Naive B cell (primary cell): ENCODE results near the gene CYTH1. TPM values are rescaled to one million over a fixed set of nuclear protein-coding genes. Genes with fewer than 3 reads are reported as not detected.
A peak's percentile ranks its signal among the peaks of the same experiment; 100 is the strongest.

ENCODE experiments used
- ATAC-seq, 2 donors: fragments of 150-1000 bp; cut with Tn5 transposase; 2 replicates each; pipeline ENCODE4 v1.10.0; 2021; ENCODE audit warnings: low read depth in 2 of 2, mild to moderate bottlenecking in 2 of 2, moderate library complexity in 2 of 2
- DNase-seq: peaks from one replicate; pipeline ENCODE4 v3.0.0; 2022
- H3K27ac Mint-ChIP-seq, 6 donors: one replicate each; pipeline ENCODE4 v1.8.0; 2020 to 2022; ENCODE audit warnings: mild to moderate bottlenecking in 6 of 6, mixed read lengths in 6 of 6, moderate library complexity in 5 of 6, inconsistent platforms in 2 of 6
- H3K27me3 Mint-ChIP-seq, 3 donors: one replicate each; pipeline ENCODE4 v1.8.0; 2021 to 2022; ENCODE audit warnings: mixed read lengths in 3 of 3, mild to moderate bottlenecking in 1 of 3
- H3K36me3 Mint-ChIP-seq, 2 donors: one replicate each; pipeline ENCODE4 v1.8.0; 2020 to 2022; ENCODE audit warnings: mixed read lengths in 2 of 2, inconsistent platforms in 1 of 2, mild to moderate bottlenecking in 1 of 2
- H3K4me1 Mint-ChIP-seq, 3 donors: one replicate each; pipeline ENCODE4 v1.8.0; 2020 to 2022; ENCODE audit warnings: mixed read lengths in 3 of 3, inconsistent platforms in 1 of 3, mild to moderate bottlenecking in 1 of 3, moderate library complexity in 1 of 3
- H3K4me3 Mint-ChIP-seq, 8 donors: one replicate each; pipeline ENCODE4 v1.8.0; 2020 to 2022; ENCODE audit warnings: mild to moderate bottlenecking in 8 of 8, mixed read lengths in 8 of 8, moderate library complexity in 8 of 8, inconsistent platforms in 2 of 8
- H3K9me3 Mint-ChIP-seq, 7 donors: one replicate each; pipeline ENCODE4 v1.8.0; 2020 to 2022; ENCODE audit warnings: mixed read lengths in 7 of 7, mild to moderate bottlenecking in 5 of 7, inconsistent platforms in 2 of 7, moderate library complexity in 1 of 7
- polyA plus RNA-seq, 6 donors: library from polyadenylated mRNA; unstranded; fragments of 300-500 nt; fragmentation: Illumina TruSeq; gene quantifications; one replicate each; pipeline ENCODE4 v1.2.3, GENCODE V29; 2021; ENCODE audit warnings: low read depth in 6 of 6

CYTH1 gene
- polyA plus RNA-seq, 6 donors from 2014 or later = 165 to 235 (median 190) TPM

DNA sequence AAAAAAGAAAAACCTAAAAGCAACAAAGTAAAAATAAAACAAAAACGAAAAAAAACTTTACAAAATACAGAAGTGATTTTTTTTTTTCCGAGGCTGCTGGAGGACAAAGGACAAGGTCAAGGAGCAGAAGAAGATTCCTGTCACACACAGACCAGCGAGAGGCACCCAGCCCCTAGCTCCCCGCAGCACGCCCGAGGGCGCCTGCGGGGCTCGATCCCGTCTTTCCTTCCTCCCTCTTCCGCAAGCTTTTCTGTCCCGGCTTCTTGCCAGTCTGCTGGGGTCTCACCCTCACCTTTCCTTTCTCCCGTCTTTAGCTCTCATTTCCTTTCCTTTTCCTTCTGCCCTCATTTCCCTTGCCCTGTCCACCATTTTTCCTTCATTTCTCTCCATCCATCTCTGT lies 138.7 kb downstream of the CYTH1 start:
- DNase-seq (no peak), ATAC-seq (no peak)
- Mint-ChIP-seq H3K4me1 (peaks cover 11 to 22% (median 15%) of the 10 kb centered on the region in 3 donors), H3K27ac (peak overlapping the region in 2 of 6 donors; percentile 53 to 76), H3K27me3 (peaks cover 0 to 9% (median 5%) of the 10 kb centered on the region in 3 donors), H3K4me3 (no peak overlapping the region), H3K9me3 (peaks cover 0 to 6% (median 2%) of the 10 kb centered on the region in 7 donors), H3K36me3 (peaks cover 4 to 11% of the 10 kb centered on the region in 2 donors)

DNA sequence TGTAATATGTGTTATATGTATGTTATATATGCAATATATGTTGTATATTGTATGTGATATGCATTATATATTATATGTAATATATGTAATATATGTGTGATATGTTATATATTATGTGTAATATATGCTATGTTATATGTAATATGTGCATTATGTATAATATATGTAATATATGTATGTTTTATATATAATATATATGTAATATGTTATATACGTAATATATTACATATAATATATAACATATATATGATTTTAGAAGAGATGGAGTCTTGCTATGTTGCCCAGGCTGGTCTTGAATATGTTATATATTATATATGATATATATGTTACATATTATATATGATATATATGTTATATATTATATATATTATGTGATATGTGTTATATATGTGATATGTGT lies 139.4 kb downstream of the CYTH1 start:
- peaks cover 0 to 5% of the 10 kb centered on the region in 2 donors for H3K36me3 Mint-ChIP-seq
- no peak for DNase-seq
- H3K4me1 Mint-ChIP-seq = peaks cover 11 to 22% (median 15%) of the 10 kb centered on the region in 3 donors
- H3K27me3 Mint-ChIP-seq = peaks cover 0 to 5% (median 2%) of the 10 kb centered on the region in 3 donors
- no peak overlapping the region for H3K4me3 Mint-ChIP-seq
- ATAC-seq = no peak
- H3K27ac Mint-ChIP-seq = no peak overlapping the region
- H3K9me3 Mint-ChIP-seq = peaks cover 0 to 3% (median 0%) of the 10 kb centered on the region in 7 donors

DNA sequence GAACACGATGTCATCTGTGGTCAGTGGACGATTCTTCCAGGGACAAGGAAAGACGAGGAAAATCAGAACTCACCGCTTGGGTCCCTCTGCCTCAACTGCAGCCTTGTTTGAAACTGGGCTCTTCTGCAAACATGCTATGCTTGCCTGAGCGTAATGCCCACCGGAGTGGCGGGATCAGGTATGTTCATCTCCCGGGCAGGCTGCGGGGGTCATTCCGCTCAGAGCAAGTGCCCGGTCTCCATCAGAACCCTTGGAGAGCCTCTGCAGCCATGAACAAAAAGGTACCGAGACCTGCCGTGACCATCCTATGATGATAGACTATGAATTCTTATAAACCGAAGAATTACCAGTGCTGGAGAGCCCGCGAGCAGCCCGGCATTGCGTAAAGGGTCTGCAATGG lies 140.4 kb downstream of the CYTH1 start:
- H3K9me3 Mint-ChIP-seq = no peaks in the 10 kb centered on the region
- ATAC-seq (no peak), DNase-seq (no peak)
- no peak overlapping the region for H3K4me3 Mint-ChIP-seq
- H3K4me1 Mint-ChIP-seq = peaks cover 11 to 22% (median 15%) of the 10 kb centered on the region in 3 donors
- H3K36me3 Mint-ChIP-seq = no peaks in the 10 kb centered on the region
- peak overlapping the region in 1 of 6 donors; percentile 70 for H3K27ac Mint-ChIP-seq
- H3K27me3 Mint-ChIP-seq = no peaks in the 10 kb centered on the region

DNA sequence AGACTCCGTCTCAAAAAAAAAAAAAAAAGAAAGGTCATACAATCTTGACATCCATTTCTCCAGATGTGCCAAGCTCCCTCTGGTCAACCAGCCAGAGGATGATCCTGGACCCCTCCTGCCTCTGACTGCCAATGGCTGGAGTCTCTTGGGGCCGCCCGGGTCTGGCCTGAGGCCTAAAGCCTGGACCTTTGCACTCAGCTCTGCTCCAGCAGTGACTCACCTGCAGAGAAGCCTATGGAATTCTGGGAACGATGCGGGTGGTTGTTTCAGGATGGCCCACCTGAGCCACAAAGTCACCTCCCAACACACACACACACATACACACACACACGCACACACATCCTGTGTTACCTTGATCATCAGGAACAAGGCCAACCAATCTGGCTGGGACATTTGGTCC lies 140.8 kb downstream of the CYTH1 start:
- Mint-ChIP-seq H3K4me1 (peaks cover 11 to 19% (median 14%) of the 10 kb centered on the region in 3 donors), H3K9me3 (no peaks in the 10 kb centered on the region), H3K27me3 (no peaks in the 10 kb centered on the region), H3K4me3 (peak overlapping the region in 1 of 8 donors; percentile 21), H3K36me3 (no peaks in the 10 kb centered on the region), H3K27ac (no peak overlapping the region)
- no peak for DNase-seq
- no peak for ATAC-seq

DNA sequence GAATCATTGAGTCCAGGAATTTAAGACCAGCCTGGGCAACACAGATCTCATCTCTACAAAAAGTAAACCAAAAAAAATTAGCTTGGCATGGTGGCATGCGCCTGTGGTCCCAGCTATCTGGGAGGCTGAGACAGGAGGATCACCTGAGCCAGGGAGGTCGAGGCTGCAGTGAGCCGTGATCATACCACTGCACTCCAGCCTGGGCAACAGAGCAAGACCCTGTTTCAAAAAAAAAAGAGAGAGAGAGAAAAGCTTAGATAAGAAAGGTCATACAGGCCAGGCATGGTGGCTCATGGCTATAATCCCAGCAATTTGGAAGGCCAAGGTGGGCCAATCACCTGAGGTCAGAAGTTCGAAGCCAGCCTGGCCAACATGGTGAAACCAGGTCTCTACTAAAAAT lies 141.4 kb downstream of the CYTH1 start:
- H3K4me1 Mint-ChIP-seq = peaks cover 6 to 14% (median 8%) of the 10 kb centered on the region in 3 donors
- DNase-seq (no peak), ATAC-seq (no peak)
- H3K36me3 Mint-ChIP-seq = no peaks in the 10 kb centered on the region
- no peaks in the 10 kb centered on the region for H3K9me3 Mint-ChIP-seq
- no peaks in the 10 kb centered on the region for H3K27me3 Mint-ChIP-seq
- H3K4me3 Mint-ChIP-seq = no peak overlapping the region
- H3K27ac Mint-ChIP-seq = peak overlapping the region in 1 of 6 donors; percentile 86

DNA sequence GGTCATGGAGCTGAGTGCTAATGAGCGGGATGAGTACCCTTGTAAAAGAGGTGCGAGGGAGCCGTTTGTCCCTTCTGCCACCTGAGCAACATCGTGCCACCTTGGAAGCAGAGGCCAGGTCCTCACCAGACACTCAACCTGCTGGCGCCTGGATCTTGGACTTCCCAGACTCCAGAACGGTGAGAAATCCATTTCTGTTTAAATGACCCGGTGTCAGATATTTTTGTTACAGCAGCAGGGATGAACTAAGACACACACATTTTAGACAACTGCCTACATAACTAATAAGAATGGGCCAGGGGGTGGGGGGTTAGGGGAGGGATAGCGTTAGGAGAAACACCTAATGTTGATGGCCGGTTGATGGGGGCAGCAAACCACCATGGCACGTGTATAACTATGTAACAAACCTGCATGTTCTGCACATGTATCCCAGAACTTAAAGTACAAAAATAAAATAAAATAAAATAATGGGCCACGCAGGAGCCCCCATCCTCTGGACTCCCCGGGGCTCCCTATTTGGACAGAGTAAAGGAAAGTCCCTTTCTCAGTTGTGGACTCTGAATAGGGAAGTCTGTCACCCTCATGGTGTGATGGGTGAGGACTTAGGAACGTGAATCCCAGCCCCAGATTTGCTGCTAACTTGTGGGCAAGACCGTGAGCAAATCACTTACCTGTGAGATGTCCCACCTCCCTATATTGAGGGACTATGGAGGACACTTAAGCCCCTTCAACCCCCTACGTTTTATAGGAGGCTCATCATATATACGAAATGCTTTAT lies 144.2 kb downstream of the CYTH1 start:
- H3K27me3 Mint-ChIP-seq = no peaks in the 10 kb centered on the region
- peak overlapping the region in 1 of 6 donors; percentile 90 for H3K27ac Mint-ChIP-seq
- H3K36me3 Mint-ChIP-seq = no peaks in the 10 kb centered on the region

DNA sequence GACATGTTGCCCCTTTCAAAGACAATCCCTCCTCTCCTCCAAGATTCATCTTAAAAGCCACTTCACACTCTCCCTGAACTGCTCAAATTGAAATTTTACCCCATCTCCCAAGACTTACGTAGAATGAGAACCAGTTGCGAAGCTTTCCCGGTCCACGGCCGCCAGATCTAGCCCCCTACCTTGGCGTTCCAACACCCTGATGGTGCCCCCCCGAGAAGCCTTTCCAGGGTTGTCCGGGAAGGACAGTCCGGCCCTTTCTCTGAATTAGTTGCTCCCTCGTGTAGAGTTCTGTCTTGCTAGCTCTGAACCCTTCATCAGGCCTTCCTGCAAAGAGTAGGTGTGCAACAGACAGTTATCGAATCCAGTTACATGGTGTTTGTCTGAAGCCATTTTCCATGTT lies 144.9 kb downstream of the CYTH1 start:
- no peak for DNase-seq
- no peaks in the 10 kb centered on the region for H3K9me3 Mint-ChIP-seq
- no peaks in the 10 kb centered on the region for H3K36me3 Mint-ChIP-seq
- no peaks in the 10 kb centered on the region for H3K27me3 Mint-ChIP-seq
- no peak overlapping the region for H3K4me3 Mint-ChIP-seq
- peaks cover 5 to 7% (median 6%) of the 10 kb centered on the region in 3 donors for H3K4me1 Mint-ChIP-seq
- H3K27ac Mint-ChIP-seq = no peak overlapping the region
- ATAC-seq = no peak

More for the DNA sequence above, 144.2 kb downstream of the CYTH1 start:
- H3K4me3 Mint-ChIP-seq = no peak overlapping the region
- peaks cover 5 to 7% (median 6%) of the 10 kb centered on the region in 3 donors for H3K4me1 Mint-ChIP-seq
- DNase-seq (no peak), ATAC-seq (no peak)
- no peaks in the 10 kb centered on the region for H3K9me3 Mint-ChIP-seq

DNA sequence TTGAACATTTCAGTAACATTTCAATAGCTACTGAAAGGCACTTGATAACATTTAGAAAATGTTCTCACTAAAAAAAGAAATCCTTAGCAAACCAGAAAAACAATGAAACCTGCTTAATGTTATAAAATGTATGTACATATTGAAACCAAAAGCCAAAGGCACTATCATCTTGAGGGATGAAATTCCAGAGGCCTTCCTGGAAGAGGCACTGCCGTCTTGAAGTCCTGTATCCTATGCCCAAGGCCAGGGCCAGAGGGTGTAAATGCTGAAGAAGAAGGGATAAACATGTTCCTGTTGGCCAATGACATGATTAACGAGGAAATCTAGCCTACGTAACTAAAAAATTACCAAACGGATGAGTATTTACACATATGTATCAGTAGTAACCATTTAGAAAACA lies 147.9 kb downstream of the CYTH1 start:
- Mint-ChIP-seq H3K4me1 (peaks cover 12 to 20% (median 17%) of the 10 kb centered on the region in 3 donors), H3K27me3 (peaks cover 0 to 6% (median 0%) of the 10 kb centered on the region in 3 donors), H3K9me3 (peaks cover 0 to 2% (median 0%) of the 10 kb centered on the region in 7 donors), H3K4me3 (no peak overlapping the region), H3K36me3 (no peaks in the 10 kb centered on the region), H3K27ac (no peak overlapping the region)
- DNase-seq (no peak), ATAC-seq (no peak)

DNA sequence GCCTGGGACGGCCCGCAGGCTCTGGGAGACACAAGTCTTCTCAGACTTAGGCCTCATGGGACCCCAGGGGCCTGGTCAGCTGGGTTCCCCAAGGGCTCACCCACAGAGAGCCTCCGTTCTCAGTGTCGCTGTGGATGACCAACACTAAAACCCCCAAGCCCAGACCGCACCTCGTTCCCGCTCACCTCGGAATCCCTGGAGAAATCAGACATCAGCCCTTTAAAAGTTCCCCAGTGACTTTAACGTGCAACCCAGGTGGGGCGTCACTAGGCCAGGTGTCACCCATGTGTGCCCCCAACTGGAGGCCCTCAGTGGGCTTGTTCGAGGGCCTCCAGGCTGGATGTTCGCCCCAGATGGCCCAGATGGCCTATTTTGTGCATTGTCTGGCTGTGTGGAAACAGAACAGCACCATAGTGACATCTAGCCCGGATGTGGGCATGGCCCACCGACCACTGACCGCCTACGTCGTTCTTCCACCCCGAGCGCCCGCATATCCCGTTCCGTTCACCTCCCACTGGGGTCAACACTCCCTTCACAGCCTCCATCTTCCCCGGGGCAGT lies 152.6 kb downstream of the CYTH1 start:
- peaks cover 0 to 2% (median 0%) of the 10 kb centered on the region in 7 donors for H3K9me3 Mint-ChIP-seq
- DNase-seq (no peak), ATAC-seq (no peak)
- no peaks in the 10 kb centered on the region for H3K36me3 Mint-ChIP-seq
- H3K4me1 Mint-ChIP-seq = peaks cover 9 to 14% (median 13%) of the 10 kb centered on the region in 3 donors
- H3K27me3 Mint-ChIP-seq = peaks cover 0 to 6% (median 0%) of the 10 kb centered on the region in 3 donors
- no peak overlapping the region for H3K4me3 Mint-ChIP-seq
- H3K27ac Mint-ChIP-seq = peak overlapping the region in 1 of 6 donors; percentile 32

DNA sequence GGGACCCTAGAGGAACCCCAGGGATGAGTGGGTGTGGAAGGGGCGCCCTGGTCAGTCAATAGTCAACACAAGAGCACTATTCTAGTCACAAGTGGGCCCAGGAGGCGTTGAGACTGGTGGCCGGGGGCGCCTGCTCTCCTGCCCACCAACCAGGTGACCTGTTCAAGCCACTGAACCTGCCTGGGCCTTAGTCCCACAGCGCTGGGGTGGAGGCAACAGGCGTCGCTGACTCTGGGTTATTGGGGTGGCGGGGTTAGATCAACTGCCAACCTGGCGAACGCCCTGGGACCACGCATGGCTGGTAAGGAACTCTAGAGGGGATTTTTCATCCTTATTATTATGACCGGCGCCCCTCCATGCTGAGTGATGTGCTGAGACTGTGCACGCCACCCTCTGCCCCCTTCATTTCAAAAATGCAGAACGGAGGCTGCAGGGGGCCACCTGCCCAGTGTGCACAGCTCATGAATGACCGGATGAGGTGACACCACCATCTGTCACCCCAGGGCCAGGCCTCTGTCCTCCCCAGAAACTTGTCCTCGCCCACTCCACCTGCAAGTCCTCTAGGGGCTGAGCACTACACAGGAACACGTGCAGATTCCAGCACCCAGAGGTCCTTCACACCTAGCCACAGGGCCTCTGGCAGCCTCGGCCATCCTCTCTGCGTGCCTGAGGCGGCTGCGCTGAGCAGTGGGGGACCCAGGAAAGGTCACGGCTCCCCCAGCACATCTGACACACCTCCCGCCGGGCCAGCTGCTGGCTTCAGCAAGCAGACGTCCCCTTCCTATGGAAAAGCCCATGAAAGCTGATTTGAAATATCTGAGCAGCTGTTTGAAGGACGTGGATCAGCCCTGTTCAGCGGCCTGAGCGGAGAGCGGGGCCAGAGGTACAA lies 153.3 kb downstream of the CYTH1 start:
- Mint-ChIP-seq H3K4me3 (no peak overlapping the region), H3K27ac (peak overlapping the region in 1 of 6 donors; percentile 28), H3K9me3 (peaks cover 0 to 2% (median 0%) of the 10 kb centered on the region in 7 donors), H3K27me3 (peaks cover 0 to 6% (median 0%) of the 10 kb centered on the region in 3 donors), H3K36me3 (no peaks in the 10 kb centered on the region), H3K4me1 (peaks cover 9 to 14% (median 13%) of the 10 kb centered on the region in 3 donors)
- DNase-seq (no peak), ATAC-seq (no peak)

DNA sequence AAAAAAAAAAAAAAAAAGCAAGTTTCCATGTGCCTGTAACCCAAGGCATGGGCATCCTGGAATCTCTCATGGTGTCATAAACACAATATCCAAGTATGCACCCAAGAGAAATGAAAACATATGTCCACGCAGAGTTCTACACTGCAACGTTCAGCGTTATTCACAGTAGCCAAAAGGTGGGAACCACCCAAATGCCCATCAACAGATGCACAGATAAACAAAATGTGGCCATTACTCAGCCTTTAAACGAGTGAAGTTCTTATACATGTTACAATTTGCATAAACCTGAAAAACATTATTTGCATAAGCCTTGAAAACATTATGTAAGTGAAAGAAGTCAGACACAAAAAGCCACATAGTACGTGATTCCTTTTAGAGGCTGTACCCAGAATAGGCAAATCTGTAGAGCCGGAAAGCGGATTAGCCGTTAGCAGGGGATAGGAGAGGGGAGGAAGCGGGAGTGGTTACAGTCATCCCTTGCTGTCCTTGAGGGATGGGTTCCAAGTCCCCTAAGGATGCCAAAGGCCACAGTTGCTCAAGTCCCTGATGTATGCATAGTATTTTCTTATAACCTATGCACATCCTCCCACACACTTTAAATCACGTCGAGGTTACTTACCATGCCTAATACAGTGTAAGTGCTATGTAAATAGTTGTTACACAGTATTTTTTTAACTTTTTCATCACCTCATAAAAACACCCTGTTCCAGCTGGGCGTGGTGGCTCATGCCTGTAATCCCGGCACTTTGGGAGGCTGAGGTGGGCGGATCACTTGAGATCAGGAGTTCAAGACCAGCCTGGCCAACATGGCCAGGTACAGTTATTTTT lies 157.5 kb downstream of the CYTH1 start:
- ATAC-seq = peak in 1 of 2 donors; percentile 14
- no peak for DNase-seq
- Mint-ChIP-seq H3K36me3 (no peaks in the 10 kb centered on the region), H3K4me3 (no peak overlapping the region), H3K9me3 (peaks cover 0 to 9% (median 2%) of the 10 kb centered on the region in 7 donors), H3K4me1 (no peaks in the 10 kb centered on the region), H3K27ac (no peak overlapping the region), H3K27me3 (no peaks in the 10 kb centered on the region)
